GM20000 (cell line): Measurements from ENCODE around the gene PCNX2.

Experiments used
- DNase-seq: peaks from one replicate; pipeline ENCODE4 v3.0.0; 2012; ENCODE audit warnings: low spot score
- CTCF ChIP-seq: IDR thresholded peaks from 2 replicates; pipeline ENCODE4 v1.5.1; 2012; ENCODE audit warnings: mild to moderate bottlenecking, control low read depth; ENCODE audit errors: extremely low read depth, missing control alignments

The PCNX2 gene

GRCh38 chr1:233295237-233295974 lies at the start of gene PCNX2:
PCNX2 (minus strand) TSS chr1:233295725; CDS start chr1:233295478, 247 bp downstream.
- peak; percentile 88 for DNase-seq

DNA sequence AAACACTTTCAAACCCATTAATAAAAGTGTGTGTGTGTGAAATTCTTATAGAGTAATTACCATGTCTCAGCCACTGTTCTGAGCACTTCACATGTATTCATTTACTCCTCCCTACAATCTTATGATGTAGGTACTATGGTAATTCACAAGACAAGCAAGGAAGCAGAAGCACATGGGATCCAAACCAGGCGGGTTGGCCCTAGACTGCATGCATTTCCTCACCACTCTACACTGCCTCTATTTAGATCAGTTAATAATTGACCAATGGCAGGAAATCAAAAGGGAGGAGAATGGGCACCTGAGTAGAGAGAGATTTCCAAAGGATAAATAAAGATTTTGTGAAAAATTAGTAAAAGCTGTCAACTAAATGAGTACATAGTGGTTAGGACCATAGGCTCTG lies 47.7 kb upstream of the PCNX2 start:
- DNase-seq: no peak
- TF ChIP-seq CTCF: no peak

More at GRCh38 chr1:233295237-233295974, at the start of gene PCNX2:
- TF ChIP-seq CTCF: no peak

GRCh38 chr1:233342086-233342485 lies 46.6 kb upstream of the PCNX2 start:
- no peak for TF ChIP-seq CTCF

DNA sequence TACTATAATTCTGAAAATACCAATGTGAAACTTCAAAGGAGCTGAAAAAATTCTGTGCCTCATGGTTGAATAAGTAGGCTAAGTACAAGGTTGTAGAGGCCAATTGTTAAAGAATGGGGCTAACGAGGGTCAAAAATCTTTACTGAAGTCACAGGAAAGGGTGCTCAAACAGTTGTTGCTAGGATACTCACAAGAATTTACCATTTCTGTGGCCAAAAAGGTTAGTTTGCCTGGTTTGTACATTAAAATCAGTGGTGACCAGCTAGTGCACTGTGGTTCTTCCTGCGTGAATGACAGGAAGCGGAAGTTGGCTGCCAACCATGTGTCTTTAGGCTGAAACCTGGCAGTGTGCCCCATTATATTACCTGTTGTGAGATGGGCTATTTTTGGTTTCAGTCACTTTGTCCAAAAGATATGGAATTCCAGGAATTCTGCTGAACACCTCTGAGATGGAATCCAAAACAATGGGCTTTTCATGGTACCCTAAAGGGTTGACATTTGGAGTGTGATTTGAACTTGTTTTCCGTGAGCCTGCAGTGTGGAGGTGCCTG lies 45.5 kb upstream of the PCNX2 start:
- no peak for TF ChIP-seq CTCF
- no peak for DNase-seq

More at GRCh38 chr1:233342086-233342485, 46.6 kb upstream of the PCNX2 start:
- DNase-seq: no peak

DNA sequence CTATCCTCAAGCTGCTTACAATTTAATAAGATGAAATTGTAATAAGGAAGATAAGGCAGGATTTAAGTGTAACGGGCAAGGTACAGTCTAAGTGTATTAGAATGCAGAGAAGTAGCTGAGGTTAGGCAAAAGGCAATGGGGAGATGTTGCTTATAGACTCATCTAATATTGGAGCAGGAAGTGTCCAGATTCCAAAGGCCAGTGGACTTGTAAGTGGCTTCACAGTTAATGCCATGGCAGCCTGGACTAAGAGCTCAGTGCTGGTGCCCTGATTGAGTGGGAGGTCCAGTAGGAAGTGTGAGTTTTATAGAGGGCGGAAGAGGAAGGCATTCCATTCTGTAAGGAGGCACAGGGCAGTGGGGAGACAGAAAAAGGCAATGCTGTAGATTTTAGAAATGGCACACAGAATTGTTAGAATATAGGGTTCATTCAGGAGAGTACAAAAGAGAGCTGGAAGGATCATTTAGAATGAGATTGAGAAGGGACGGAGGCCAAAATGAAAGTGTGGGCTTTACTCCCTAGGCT lies 44.6 kb upstream of the PCNX2 start:
- no peak for TF ChIP-seq CTCF
- DNase-seq: no peak

DNA sequence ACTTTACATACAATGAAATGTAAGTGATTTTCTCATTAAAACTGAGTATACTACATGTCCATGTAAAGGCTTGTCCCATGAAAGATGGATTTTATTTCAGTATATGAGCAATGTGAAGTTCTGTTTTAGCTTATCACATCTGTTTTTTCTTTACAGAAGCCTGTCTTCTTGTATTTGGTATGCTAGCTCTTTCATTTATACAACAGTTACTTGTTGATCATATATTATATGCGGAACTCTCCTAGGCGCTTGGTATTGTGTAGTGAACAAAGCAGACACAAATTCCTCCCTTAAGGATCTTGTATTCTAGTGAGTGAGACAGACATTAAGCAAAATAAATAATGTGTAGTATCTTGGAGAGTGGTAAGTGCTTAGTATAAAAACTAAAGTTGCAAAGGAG lies 42.6 kb upstream of the PCNX2 start:
- DNase-seq: no peak
- no peak for TF ChIP-seq CTCF

DNA sequence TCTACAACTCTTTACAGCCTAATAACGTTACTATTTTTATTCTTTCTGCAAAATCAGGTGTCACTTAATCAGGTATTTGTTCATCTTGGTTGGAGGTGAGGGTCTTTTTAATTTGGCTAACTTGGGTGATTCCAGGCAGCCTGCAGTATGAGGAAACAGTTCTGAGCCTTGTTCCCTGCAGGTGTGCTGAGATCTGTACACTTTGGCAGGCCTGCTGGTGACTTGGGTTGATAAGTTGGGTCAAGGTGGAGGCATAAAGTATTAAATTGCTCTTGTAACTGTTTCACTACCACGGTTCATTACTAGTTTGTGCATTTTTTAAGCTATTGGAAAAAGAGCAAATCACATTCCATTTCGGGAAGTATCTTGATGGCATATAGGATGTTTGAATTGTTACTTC lies 42.0 kb upstream of the PCNX2 start:
- DNase-seq: no peak
- no peak for TF ChIP-seq CTCF
